Choroid plexus epithelial cell (primary cell): ENCODE measurements around the gene CADM4.

Experiments used
- DNase-seq: peaks from one replicate; pipeline ENCODE4 v3.0.0-alpha.2; 2010; ENCODE audit warnings: low read depth
- H3K4me3 ChIP-seq: 2 replicates; pipeline ENCODE4 v1.5.1; 2011; ENCODE audit warnings: low read depth, mild to moderate bottlenecking, control low read depth, low read length, moderate library complexity
- TF ChIP-seq, protein P1 (sequence below): conservative IDR thresholded peaks from 2 replicates; pipeline ENCODE4 v1.5.1; 2011; ENCODE audit warnings: low read depth, mild to moderate bottlenecking, control low read depth, inconsistent platforms, low read length, moderate library complexity

Gene CADM4

DNA sequence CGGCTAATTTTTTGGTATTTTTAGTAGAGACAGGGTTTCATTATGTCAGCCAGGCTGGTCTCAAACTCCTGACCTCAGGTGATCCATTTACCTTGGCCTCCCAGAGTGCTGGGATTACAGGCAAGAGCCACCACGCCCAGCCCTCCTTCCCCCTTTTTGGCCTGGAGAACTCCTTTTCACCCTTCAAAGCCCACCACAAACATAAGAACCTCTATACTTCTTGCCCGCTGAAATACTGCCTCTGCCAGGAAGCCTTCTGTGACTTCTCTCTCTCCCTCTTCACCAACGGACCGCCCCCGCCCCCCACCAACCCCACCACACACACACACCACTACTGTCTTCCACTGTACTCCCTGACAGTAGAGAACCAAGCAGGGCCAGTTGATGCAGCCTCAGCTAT, 22.7 kb downstream of the CADM4 start:
- H3K4me3 ChIP-seq = no peak overlapping the region
- TF ChIP-seq, protein P1, sequence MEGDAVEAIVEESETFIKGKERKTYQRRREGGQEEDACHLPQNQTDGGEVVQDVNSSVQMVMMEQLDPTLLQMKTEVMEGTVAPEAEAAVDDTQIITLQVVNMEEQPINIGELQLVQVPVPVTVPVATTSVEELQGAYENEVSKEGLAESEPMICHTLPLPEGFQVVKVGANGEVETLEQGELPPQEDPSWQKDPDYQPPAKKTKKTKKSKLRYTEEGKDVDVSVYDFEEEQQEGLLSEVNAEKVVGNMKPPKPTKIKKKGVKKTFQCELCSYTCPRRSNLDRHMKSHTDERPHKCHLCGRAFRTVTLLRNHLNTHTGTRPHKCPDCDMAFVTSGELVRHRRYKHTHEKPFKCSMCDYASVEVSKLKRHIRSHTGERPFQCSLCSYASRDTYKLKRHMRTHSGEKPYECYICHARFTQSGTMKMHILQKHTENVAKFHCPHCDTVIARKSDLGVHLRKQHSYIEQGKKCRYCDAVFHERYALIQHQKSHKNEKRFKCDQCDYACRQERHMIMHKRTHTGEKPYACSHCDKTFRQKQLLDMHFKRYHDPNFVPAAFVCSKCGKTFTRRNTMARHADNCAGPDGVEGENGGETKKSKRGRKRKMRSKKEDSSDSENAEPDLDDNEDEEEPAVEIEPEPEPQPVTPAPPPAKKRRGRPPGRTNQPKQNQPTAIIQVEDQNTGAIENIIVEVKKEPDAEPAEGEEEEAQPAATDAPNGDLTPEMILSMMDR = no peak
- DNase-seq = no peak

DNA sequence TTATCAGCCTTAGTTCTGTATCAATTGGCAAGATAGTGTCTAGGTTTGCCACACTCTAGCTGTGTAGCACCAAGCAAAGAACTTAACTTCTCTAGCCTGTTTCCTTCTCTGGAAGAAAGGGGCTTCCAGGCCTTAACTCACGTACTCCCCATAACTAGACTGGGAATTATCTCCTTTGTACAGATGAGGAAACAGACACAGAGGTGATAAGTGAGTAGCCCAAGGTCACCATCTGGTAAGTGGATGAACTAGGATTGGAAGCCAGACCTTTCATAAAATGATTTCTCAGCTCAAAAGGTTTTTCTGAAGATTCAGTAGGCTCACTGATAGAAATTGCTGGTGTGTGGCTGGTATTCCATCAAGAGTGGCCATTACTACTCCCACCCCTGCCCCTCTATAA, 23.3 kb downstream of the CADM4 start:
- DNase-seq = no peak
- H3K4me3 ChIP-seq = no peak overlapping the region
- TF ChIP-seq, protein P1 = no peak

DNA sequence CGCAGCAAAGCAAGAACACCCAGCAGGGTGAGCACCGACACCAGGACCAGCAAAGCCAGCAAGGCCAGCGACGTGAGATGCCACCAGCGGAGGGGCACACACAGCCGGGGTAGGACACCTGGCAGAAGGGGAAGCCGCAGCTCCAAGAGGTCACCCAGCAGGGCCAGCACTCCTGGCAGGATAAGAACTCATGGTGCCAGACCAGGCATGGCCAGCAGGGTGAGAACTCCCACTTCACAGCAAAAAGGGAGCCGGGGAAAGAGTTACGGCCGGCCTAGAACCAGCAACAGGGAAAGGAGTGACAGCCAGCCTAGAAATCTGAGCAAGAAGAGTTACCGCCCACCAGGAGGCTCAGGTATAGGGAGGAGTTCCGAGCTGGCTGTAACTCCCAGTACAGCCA, 27.3 kb downstream of the CADM4 start:
- TF ChIP-seq, protein P1 = peak; percentile 10
- H3K4me3 ChIP-seq = no peak overlapping the region
- DNase-seq = no peak

DNA sequence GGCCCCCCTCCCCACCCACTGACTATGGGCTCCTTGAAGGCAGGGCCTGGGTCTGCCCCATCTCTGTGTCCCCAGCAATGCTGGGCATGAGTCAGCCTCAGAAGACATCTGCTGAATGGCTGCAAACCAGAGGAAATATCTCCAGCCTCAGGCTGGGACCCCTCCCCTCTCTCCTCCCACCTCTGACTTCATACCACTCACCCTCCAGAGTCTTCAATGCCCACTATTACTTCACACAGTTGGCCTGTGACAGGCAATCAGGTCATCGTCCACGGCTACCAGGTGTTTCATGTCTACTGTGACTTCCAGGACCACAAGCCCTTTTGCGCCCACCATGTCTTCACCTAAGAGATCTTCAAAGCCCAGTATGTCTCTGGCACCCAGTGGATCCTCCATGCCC, 27.9 kb downstream of the CADM4 start, which contains the start of gene SRRM5:
Gene SRRM5, plus strand, starts transcription at position 301 of the 400 bp plus-strand sequence. Its CDS starts 34 bp downstream, at position 335.
- TF ChIP-seq, protein P1 = no peak
- DNase-seq = no peak
- H3K4me3 ChIP-seq = no peak within 1 kb of the TSS

DNA sequence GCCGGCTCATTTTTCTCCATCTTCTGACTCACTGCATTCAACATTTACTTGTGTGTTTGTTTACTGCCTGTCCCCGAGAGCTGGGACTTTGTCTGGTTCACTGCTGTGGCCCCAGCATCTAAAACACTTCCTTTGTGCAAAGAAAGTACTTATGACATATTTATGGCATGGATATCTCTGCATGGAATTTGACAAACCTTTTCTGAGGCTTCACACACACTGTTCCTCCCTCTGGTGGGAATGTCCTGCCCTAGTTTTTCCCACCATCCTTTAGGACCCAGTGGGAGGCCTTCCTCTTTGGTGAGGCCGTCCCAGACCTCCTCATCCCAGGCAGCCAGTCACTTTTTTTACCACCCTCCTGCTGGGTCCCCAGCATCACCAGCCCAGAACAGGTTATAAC, 29.2 kb downstream of the CADM4 start:
- TF ChIP-seq, protein P1 = peak; percentile 5
- DNase-seq = peak; percentile 62
- H3K4me3 ChIP-seq = no peak overlapping the region

DNA sequence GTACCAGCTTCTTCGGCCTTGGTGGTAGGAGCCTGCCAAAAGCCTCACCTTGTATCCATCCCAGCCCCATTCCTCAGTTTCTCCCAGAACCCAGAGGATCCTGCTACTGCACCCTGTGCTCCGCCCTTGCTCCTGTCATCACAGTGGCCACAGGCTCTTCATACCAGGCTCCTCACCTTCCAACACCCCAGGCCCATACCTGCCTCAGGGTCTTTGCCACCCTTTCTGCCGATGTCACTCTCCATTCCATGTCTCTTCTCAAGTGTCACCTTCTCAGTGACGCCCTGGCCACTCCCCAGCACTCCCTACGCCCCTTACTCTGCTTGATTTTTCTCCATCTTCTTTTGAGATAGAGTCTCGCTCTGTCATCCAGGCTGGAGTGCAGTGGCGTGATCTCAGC, 29.8 kb downstream of the CADM4 start:
- DNase-seq = no peak
- H3K4me3 ChIP-seq = no peak overlapping the region
- TF ChIP-seq, protein P1 = no peak

DNA sequence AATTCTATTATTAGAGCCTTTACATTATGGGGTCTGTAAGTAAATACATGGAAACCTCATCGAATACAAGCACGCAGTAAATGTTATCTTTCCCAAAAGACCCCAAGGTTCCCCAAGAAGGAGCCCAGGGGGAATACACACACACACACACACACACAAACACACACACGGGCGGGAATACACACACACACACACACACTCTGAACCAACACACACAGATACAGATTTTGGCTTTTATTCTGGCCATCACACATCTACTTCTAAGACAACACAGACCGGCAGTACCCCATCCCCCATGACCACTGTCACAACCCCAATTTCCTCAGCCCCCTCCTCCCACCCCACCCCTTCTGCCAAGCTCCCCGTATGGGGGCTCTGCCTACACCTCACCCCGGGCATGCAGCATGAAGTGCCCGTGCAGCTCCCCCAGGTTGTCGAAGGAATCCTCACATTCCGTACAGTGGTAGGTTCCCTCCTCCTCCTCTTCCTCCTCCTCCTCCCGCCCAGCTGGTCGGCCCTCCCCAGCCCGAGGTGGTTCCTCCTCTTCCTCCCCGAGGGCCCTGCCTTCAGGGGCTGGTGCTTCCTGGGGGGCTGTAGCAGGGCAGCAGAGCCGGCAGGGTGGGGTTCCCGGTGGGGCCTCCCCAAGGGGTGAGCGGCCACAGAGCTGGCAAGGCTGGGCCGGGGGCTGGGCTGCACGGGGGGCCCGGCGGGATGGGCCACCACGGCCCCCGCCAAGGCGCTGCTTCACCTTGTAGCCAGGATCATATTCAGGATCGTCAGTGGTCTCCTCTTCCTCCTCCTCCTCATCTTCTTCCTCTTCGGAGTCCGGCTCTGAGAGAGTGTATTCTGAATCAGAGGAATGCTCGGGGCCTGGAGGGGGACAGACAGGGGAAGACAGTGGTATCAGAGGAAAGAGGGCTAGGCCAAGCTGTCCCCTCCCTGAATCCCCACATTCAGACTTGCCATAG, 32.1 kb downstream of the CADM4 start:
- no peak for DNase-seq
- no peak overlapping the region for H3K4me3 ChIP-seq
- TF ChIP-seq, protein P1 = no peak
